GM12892 (cell line): ENCODE results near the gene PSMA4.

Experiments used
- DNase-seq: peaks from one replicate; pipeline ENCODE4 v3.0.0; 2011; ENCODE audit not compliant: insufficient read length
- FAIRE-seq: peaks from 2 replicates; lab custom pipeline; 2011; peaks lifted over from hg19 to GRCh38; lab: Jason Lieb, UNC
- POLR2A ChIP-seq: IDR thresholded peaks from 2 replicates; pipeline ENCODE4 v1.6.1; 2011; ENCODE audit warnings: low read depth, low read length, control low read depth
- POLR2AphosphoS5 ChIP-seq: IDR thresholded peaks from 2 replicates; pipeline ENCODE4 v1.6.1; 2011; ENCODE audit warnings: low read depth, low read length, control low read depth
- TAF1 ChIP-seq: IDR thresholded peaks from 2 replicates; pipeline ENCODE4 v1.6.1; 2011; ENCODE audit warnings: low read depth, mild to moderate bottlenecking, control low read depth, low read length, borderline replicate concordance

The PSMA4 gene

GRCh38 chr15:78599189-78599588 lies 58.9 kb downstream of the PSMA4 start:
- DNase-seq = no peak
- TF ChIP-seq POLR2AphosphoS5 (no peak), TAF1 (no peak), POLR2A (no peak)
- no peak for FAIRE-seq
